Tibial artery (tissue), 4 donors: ENCODE results near the gene MYRIP.

ENCODE experiments used
- DNase-seq, 2 donors: peaks; one replicate each; pipeline ENCODE4 v3.0.0-alpha.2; 2019
- H3K27ac ChIP-seq, 2 donors: fragments of 200-600 bp; sonication (generic) in 1 of 2; 1 replicate in 1 of 2; 2 replicates in 1 of 2; pipeline ENCODE4 v1.5.1; 2018 to 2019; ENCODE audit warnings: mild to moderate bottlenecking in 1 of 2
- H3K27me3 ChIP-seq, 2 donors: fragments of 200-600 bp; sonication (generic) in 1 of 2; one replicate each; pipeline versions ENCODE4 v1.5.1 to v1.6.0; 2016 to 2019
- H3K36me3 ChIP-seq, 3 donors: fragments of 200-600 bp; sonication (generic) in 2 of 3; one replicate each; pipeline ENCODE4 v1.5.1; 2016 to 2019; ENCODE audit warnings: mild to moderate bottlenecking in 2 of 3
- H3K4me1 ChIP-seq, 4 donors: fragments of 200-600 bp; sonication (generic) in 2 of 4; 1 replicate in 3 of 4; 2 replicates in 1 of 4; pipeline ENCODE4 v1.5.1; 2016 to 2019
- H3K4me3 ChIP-seq, 2 donors: fragments of 200-600 bp; sonication (generic) in 1 of 2; 1 replicate in 1 of 2; 2 replicates in 1 of 2; pipeline ENCODE4 v1.5.1; 2018 to 2019; ENCODE audit warnings: mild to moderate bottlenecking in 2 of 2
- H3K9me3 ChIP-seq, 3 donors: fragments of 200-600 bp; sonication (generic) in 1 of 3; one replicate each; pipeline ENCODE4 v1.5.1; 2016 to 2019
- intact Hi-C: fragments of 100-400 bp; cut with DNase I; formaldehyde crosslinking; loops from one replicate; pipeline ENCODE4 v1.15.0; 2023; ENCODE audit warnings: low total_unique reads
- TF ChIP-seq, protein P1 (sequence below), 2 experiments: fragments of 200-600 bp in 1 of 2; fragments of 450-650 bp in 1 of 2; IDR thresholded peaks; one replicate each; pipeline ENCODE4 v1.5.1; 2017 to 2019; ENCODE audit warnings: antibody characterized with exemption in 2 of 2, mild to moderate bottlenecking in 1 of 2, moderate library complexity in 1 of 2

Gene MYRIP

DNA sequence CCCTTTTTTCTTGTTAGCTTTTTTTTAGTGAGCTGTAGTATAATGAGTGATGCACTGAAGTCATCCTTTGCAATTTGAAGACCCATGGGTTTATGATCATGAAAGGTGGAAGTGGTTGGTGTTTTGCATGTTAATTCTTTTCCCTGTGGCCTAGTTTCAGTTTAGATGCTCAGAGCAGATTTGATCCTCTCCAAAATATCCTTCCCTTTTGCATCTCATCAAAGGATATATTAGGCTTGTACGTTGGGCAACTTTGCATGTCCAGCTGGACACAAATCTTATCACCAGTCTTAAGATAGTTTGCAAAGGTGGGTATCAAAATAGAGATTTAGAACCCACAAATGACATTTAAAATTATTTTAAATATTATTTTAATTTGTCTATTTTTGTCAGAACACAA is 72.7 kb downstream of the MYRIP start:
- no peaks in the 10 kb centered on the region for H3K4me1 ChIP-seq
- H3K9me3 ChIP-seq = no peaks in the 10 kb centered on the region
- H3K4me3 ChIP-seq = no peak overlapping the region
- no peak for DNase-seq
- TF ChIP-seq, protein P1, sequence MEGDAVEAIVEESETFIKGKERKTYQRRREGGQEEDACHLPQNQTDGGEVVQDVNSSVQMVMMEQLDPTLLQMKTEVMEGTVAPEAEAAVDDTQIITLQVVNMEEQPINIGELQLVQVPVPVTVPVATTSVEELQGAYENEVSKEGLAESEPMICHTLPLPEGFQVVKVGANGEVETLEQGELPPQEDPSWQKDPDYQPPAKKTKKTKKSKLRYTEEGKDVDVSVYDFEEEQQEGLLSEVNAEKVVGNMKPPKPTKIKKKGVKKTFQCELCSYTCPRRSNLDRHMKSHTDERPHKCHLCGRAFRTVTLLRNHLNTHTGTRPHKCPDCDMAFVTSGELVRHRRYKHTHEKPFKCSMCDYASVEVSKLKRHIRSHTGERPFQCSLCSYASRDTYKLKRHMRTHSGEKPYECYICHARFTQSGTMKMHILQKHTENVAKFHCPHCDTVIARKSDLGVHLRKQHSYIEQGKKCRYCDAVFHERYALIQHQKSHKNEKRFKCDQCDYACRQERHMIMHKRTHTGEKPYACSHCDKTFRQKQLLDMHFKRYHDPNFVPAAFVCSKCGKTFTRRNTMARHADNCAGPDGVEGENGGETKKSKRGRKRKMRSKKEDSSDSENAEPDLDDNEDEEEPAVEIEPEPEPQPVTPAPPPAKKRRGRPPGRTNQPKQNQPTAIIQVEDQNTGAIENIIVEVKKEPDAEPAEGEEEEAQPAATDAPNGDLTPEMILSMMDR (IDR thresholded peaks at IDR 0.05) = no peak
- no peaks in the 10 kb centered on the region for H3K27me3 ChIP-seq
- H3K36me3 ChIP-seq = no peaks in the 10 kb centered on the region
- intact Hi-C loops = no loop called here
- no peak overlapping the region for H3K27ac ChIP-seq

DNA sequence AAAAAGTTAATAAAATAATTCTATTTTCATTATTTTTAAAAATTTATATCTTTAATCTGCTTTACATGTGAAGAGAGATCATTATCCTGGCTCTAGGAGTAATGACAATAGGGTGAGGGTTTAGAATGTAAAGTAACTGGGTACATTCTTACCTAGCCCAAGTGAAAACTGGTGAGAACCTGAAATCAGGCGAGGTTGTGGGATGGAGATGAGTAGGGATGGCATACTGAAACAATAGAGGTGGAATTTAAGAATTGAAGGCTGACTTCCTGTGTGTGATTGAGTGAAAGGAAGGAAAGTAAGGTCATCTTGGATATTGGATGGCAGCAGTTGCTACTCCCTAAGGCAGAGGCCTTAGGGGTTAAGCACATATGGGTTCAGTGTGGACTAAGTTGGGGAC is 82.7 kb downstream of the MYRIP start:
- intact Hi-C loops = no loop called here
- Histone ChIP-seq H3K36me3 (no peaks in the 10 kb centered on the region), H3K4me3 (no peak overlapping the region), H3K9me3 (no peaks in the 10 kb centered on the region), H3K27ac (no peak overlapping the region), H3K4me1 (no peaks in the 10 kb centered on the region), H3K27me3 (no peaks in the 10 kb centered on the region)
- DNase-seq = no peak
- TF ChIP-seq, protein P1 (IDR thresholded peaks at IDR 0.05) = no peak

DNA sequence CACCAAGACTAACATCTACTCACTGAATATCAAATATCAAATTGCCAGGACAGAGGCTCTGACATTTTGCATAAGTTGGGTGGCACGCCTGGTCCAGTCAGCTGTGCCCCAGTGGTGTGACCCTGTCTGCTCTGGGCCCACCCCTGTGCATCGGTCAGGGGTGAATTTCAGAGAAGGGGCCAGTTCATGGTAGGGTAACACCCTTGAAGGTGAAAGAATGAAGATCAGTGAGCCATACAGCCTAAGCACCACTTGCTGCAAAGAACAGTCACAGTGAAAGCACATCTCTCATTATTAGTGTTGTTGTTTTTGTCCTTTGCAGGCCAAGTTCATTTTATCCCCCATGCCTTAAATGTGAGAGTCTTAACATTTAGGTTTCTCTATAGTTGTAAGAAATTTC is 86.8 kb downstream of the MYRIP start:
- no peaks in the 10 kb centered on the region for H3K9me3 ChIP-seq
- no peak for DNase-seq
- H3K4me3 ChIP-seq = no peak overlapping the region
- H3K36me3 ChIP-seq = no peaks in the 10 kb centered on the region
- no peaks in the 10 kb centered on the region for H3K4me1 ChIP-seq
- intact Hi-C loops = no loop called here
- H3K27me3 ChIP-seq = no peaks in the 10 kb centered on the region
- TF ChIP-seq, protein P1 (IDR thresholded peaks at IDR 0.05) = no peak
- H3K27ac ChIP-seq = no peak overlapping the region

DNA sequence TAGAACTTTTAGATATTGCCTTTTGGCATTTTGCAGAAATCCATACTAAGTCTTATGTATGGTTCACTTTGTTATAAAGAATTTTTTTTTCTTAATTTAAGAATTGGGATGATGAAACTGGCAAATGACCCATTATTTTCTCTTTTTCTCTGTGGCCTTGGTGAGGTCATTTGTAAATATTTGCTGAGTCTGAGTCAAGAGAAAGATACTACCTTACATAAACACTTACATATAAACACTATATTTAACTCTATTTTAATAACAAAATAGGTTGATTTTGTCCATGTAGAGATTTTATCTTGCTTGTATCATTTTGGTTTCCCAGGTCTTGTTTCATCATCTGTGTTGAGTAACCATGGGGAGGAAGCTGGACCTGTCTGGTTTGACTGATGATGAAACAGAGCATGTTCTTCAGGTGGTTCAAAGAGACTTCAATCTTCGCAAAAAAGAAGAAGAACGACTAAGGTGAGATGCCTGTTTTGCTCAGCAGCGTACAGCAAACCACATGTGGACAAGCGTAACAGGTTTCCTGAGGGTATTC is 91.1 kb downstream of the MYRIP start:
- TF ChIP-seq, protein P1 (IDR thresholded peaks at IDR 0.05) = no peak
- intact Hi-C loops = no loop called here
- Histone ChIP-seq H3K36me3 (no peaks in the 10 kb centered on the region), H3K9me3 (no peaks in the 10 kb centered on the region), H3K27ac (no peak overlapping the region), H3K27me3 (no peaks in the 10 kb centered on the region), H3K4me3 (no peak overlapping the region), H3K4me1 (peaks cover 0 to 5% (median 0%) of the 10 kb centered on the region in 4 donors)
- DNase-seq = no peak

DNA sequence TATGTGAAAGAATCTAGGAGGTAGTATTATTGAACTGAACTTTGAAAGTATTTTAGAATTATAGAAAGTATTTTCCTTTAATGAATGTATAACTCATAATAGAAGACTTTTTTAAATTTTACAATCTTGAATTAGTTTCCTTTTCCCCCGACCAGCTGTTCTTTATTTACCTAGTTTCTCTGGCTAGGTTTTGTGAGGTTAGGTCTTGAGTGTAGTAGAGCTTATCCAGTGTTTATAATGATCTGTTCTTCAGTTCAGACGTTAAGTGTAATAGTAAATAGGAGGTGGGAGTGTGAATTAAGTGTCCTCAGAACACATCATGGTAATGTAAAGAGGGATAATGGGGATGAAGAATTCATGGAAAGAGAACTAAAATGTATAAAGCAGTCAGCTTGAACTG is 93.8 kb downstream of the MYRIP start:
- H3K36me3 ChIP-seq = no peaks in the 10 kb centered on the region
- H3K27me3 ChIP-seq = no peaks in the 10 kb centered on the region
- H3K9me3 ChIP-seq = no peaks in the 10 kb centered on the region
- H3K27ac ChIP-seq = no peak overlapping the region
- intact Hi-C loops = no loop called here
- TF ChIP-seq, protein P1 (IDR thresholded peaks at IDR 0.05) = no peak
- no peak for DNase-seq
- H3K4me3 ChIP-seq = no peak overlapping the region
- peaks cover 0 to 18% (median 7%) of the 10 kb centered on the region in 4 donors for H3K4me1 ChIP-seq

DNA sequence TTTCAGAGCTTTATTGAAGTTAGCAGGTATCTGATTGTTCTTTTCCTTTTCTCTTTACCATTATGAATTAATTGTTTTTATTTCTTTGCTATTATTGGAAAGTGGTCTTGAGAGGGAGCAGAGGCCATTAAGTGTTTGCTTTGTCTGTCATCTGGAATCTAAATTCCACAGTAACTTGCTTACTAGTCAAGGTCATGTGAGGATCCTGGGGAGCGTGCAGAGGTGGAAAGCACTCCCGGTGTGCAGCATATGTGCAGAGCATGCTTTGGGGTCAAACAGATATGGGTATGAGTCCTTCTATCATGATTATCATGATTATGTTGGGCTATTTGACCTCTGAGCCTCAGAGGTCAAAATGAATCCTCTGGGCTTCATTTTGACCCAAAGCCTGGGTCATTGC is 96.4 kb downstream of the MYRIP start:
- H3K9me3 ChIP-seq = no peaks in the 10 kb centered on the region
- TF ChIP-seq, protein P1 (IDR thresholded peaks at IDR 0.05) = no peak
- H3K4me3 ChIP-seq = no peak overlapping the region
- H3K27ac ChIP-seq = no peak overlapping the region
- intact Hi-C loops = loop anchor here (5.0 kb wide), 1 partner anchor 43 kb away; no protein-coding TSS in a partner anchor
- H3K4me1 ChIP-seq = peaks cover 0 to 24% (median 8%) of the 10 kb centered on the region in 4 donors
- no peaks in the 10 kb centered on the region for H3K27me3 ChIP-seq
- no peak for DNase-seq
- H3K36me3 ChIP-seq = no peaks in the 10 kb centered on the region
